Ectodermal cell (in vitro differentiated cells): ENCODE results near the gene ZBTB21.
"Not testable (repeated sequence)": the region's sequence is repeated elsewhere in the genome, so short reads cannot be mapped to it uniquely, and the experiment has no call there.

Experiments used
- H3K27ac ChIP-seq: 2 replicates; pipeline ENCODE4 v1.7.0; 2013; ENCODE audit warnings: mild to moderate bottlenecking, low read depth, low read length; ENCODE audit not compliant: insufficient read depth, poor library complexity, severe bottlenecking
- H3K27me3 ChIP-seq: 2 replicates; pipeline ENCODE4 v1.7.0; 2013; ENCODE audit warnings: mild to moderate bottlenecking, low read length; ENCODE audit not compliant: insufficient read depth, control insufficient read depth, poor library complexity, severe bottlenecking
- H3K36me3 ChIP-seq: one replicate; pipeline ENCODE4 v1.7.0; 2013; ENCODE audit warnings: low read length; ENCODE audit not compliant: control insufficient read depth, insufficient read depth
- H3K4me1 ChIP-seq: one replicate; pipeline ENCODE4 v1.7.0; 2013; ENCODE audit warnings: low read length; ENCODE audit not compliant: control insufficient read depth, insufficient read depth
- H3K4me3 ChIP-seq: 2 replicates; pipeline ENCODE4 v1.7.0; 2013; ENCODE audit warnings: low read depth, low read length, control low read depth; ENCODE audit not compliant: insufficient read depth
- H3K9me3 ChIP-seq: 2 replicates; pipeline ENCODE4 v1.7.0; 2013; ENCODE audit warnings: mild to moderate bottlenecking, low read length, moderate library complexity; ENCODE audit not compliant: control insufficient read depth
- WGBS, 2 experiments: methylation state at CpG; one replicate each; pipeline ENCODE4 v1.1.7; 2013; ENCODE audit warnings: missing lambda C conversion rate in 2 of 2; 5-methylcytosine and 5-hydroxymethylcytosine counted together

The ZBTB21 gene

GRCh38 chr21:41997657-41998056, 12.5 kb downstream of the ZBTB21 start:
- Histone ChIP-seq H3K4me1 (no peaks in the 10 kb centered on the region), H3K27ac (no peak overlapping the region), H3K27me3 (no peaks in the 10 kb centered on the region), H3K4me3 (no peak overlapping the region), H3K36me3 (peaks cover 17% of the 10 kb centered on the region), H3K9me3 (no peaks in the 10 kb centered on the region)
- WGBS, 2 experiments, result 93 to 100% methylated on average over 1 of the region's 1 CpG

GRCh38 chr21:41995577-41995976, 14.6 kb downstream of the ZBTB21 start:
- no peaks in the 10 kb centered on the region for H3K9me3 ChIP-seq
- H3K36me3 ChIP-seq, result peaks cover 32% of the 10 kb centered on the region
- H3K4me1 ChIP-seq, result no peaks in the 10 kb centered on the region
- 94 to 96% methylated on average over 3 of the region's 3 CpGs for WGBS, 2 experiments
- no peak overlapping the region for H3K27ac ChIP-seq
- H3K4me3 ChIP-seq, result no peak overlapping the region
- no peaks in the 10 kb centered on the region for H3K27me3 ChIP-seq

- 92 to 93% methylated on average over 5 of the region's 5 CpGs for WGBS, 2 experiments
- not testable (repeated sequence) for H3K9me3 ChIP-seq, H3K4me1 ChIP-seq, H3K27ac ChIP-seq, H3K27me3 ChIP-seq, H3K4me3 ChIP-seq
- H3K36me3 ChIP-seq, result peaks cover 32% of the 10 kb centered on the region
These were observed 15.5 kb downstream of the ZBTB21 start for GRCh38 chr21:41994613-41995012.

DNA sequence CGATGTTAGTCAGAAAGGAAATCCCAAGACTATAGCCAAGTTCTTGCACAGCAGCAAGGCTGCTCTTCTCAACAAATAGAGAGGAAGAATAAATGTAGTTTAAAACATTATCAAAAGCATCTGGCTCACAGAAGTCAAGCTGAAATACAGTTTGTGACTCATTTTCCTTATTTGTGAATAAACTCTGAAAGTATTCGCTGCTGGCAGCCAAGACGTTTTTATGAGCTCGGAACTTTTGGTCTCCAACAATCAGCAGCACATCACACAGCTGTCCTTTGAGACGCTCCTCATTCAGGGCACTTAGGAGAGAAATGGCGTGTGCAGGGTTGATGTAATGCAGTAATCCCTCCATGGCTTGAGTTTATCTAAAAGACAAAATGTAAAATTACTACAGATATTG, 16.4 kb downstream of the ZBTB21 start:
- 96 to 97% methylated on average over 6 of the region's 6 CpGs for WGBS, 2 experiments
- Histone ChIP-seq H3K4me3 (no peak overlapping the region), H3K27ac (no peak overlapping the region), H3K36me3 (peaks cover 32% of the 10 kb centered on the region), H3K4me1 (no peaks in the 10 kb centered on the region), H3K27me3 (no peaks in the 10 kb centered on the region), H3K9me3 (no peaks in the 10 kb centered on the region)

- no peaks in the 10 kb centered on the region for H3K9me3 ChIP-seq
- H3K27me3 ChIP-seq, result no peaks in the 10 kb centered on the region
- H3K36me3 ChIP-seq, result peaks cover 32% of the 10 kb centered on the region
- no peak overlapping the region for H3K4me3 ChIP-seq
- WGBS, 2 experiments, result 95% methylated on average over 15 of the region's 15 CpGs
- H3K4me1 ChIP-seq, result no peaks in the 10 kb centered on the region
- no peak overlapping the region for H3K27ac ChIP-seq
These were observed 17.6 kb downstream of the ZBTB21 start for GRCh38 chr21:41992576-41992975.

- H3K27me3 ChIP-seq, result no peaks in the 10 kb centered on the region
- H3K27ac ChIP-seq, result no peak overlapping the region
- WGBS, 2 experiments, result 96 to 97% methylated on average over 16 of the region's 16 CpGs
- H3K4me1 ChIP-seq, result no peaks in the 10 kb centered on the region
- no peaks in the 10 kb centered on the region for H3K9me3 ChIP-seq
- peaks cover 32% of the 10 kb centered on the region for H3K36me3 ChIP-seq
- no peak overlapping the region for H3K4me3 ChIP-seq
These were observed 18.5 kb downstream of the ZBTB21 start for GRCh38 chr21:41991659-41992058.

- Histone ChIP-seq H3K9me3 (no peaks in the 10 kb centered on the region), H3K36me3 (peaks cover 30% of the 10 kb centered on the region), H3K27me3 (no peaks in the 10 kb centered on the region), H3K27ac (no peak overlapping the region), H3K4me1 (no peaks in the 10 kb centered on the region), H3K4me3 (no peak overlapping the region)
- WGBS, 2 experiments, result 94 to 97% methylated on average over 1 to 2 of the region's 2 CpGs
These were observed 20.5 kb downstream of the ZBTB21 start for GRCh38 chr21:41989698-41990097.

DNA sequence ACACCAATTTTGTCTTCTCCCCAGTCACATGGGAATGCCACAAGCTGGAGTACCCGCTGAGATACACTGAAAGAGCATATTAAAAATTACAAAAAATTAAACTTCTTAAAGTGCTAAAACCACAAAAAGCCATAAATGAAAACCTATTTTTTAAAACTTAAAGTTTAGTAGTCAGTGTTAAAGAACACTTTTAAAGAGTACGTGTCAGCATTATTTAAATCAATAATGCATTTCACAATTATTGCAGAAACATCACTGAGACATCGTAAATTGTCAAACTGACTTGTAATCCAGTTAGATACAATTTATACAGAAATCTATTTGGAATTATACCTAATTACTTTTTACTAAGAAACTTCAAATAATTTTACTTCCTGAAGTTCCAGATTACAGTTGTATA, 22.9 kb downstream of the ZBTB21 start:
- WGBS, 2 experiments, result 93 to 100% methylated on average over 2 to 3 of the region's 3 CpGs
- Histone ChIP-seq H3K27me3 (no peaks in the 10 kb centered on the region), H3K9me3 (no peaks in the 10 kb centered on the region), H3K27ac (no peak overlapping the region), H3K4me3 (no peak overlapping the region), H3K4me1 (no peaks in the 10 kb centered on the region), H3K36me3 (peaks cover 18% of the 10 kb centered on the region)

GRCh38 chr21:41985662-41986416, 24.3 kb downstream of the ZBTB21 start:
- Histone ChIP-seq H3K36me3 (peaks cover 3% of the 10 kb centered on the region), H3K27me3 (no peaks in the 10 kb centered on the region), H3K9me3 (no peaks in the 10 kb centered on the region), H3K27ac (no peak overlapping the region), H3K4me1 (no peaks in the 10 kb centered on the region), H3K4me3 (no peak overlapping the region)
- 94 to 96% methylated on average over 4 to 5 of the region's 6 CpGs for WGBS, 2 experiments

- Histone ChIP-seq H3K4me3 (no peak overlapping the region), H3K9me3 (no peaks in the 10 kb centered on the region), H3K27ac (no peak overlapping the region), H3K36me3 (no peaks in the 10 kb centered on the region), H3K4me1 (no peaks in the 10 kb centered on the region), H3K27me3 (no peaks in the 10 kb centered on the region)
- no CpG with 5 or more reads among the region's 1 CpG for WGBS, 2 experiments
These were observed 26.9 kb downstream of the ZBTB21 start for GRCh38 chr21:41983229-41983628.

GRCh38 chr21:41980561-41980960, 29.6 kb downstream of the ZBTB21 start:
- Histone ChIP-seq H3K27me3 (no peaks in the 10 kb centered on the region), H3K4me3 (no peak overlapping the region), H3K36me3 (no peaks in the 10 kb centered on the region), H3K27ac (no peak overlapping the region), H3K9me3 (no peaks in the 10 kb centered on the region), H3K4me1 (no peaks in the 10 kb centered on the region)
